T follicular helper cell (primary cell): Measurements from ENCODE around the gene HDDC3.

ENCODE experiments used
- DNase-seq: peaks from one replicate; pipeline ENCODE4 v3.0.0-alpha.2; 2020; ENCODE audit warnings: low read depth
- total RNA-seq, 2 experiments: gene quantifications; one replicate each; lab custom pipeline; 2026; lab: John Stamatoyannopoulos, UW

The HDDC3 gene, protein sequence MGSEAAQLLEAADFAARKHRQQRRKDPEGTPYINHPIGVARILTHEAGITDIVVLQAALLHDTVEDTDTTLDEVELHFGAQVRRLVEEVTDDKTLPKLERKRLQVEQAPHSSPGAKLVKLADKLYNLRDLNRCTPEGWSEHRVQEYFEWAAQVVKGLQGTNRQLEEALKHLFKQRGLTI
- 19.7 to 20.7 reads per million in 2 experiments for total RNA-seq

DNA sequence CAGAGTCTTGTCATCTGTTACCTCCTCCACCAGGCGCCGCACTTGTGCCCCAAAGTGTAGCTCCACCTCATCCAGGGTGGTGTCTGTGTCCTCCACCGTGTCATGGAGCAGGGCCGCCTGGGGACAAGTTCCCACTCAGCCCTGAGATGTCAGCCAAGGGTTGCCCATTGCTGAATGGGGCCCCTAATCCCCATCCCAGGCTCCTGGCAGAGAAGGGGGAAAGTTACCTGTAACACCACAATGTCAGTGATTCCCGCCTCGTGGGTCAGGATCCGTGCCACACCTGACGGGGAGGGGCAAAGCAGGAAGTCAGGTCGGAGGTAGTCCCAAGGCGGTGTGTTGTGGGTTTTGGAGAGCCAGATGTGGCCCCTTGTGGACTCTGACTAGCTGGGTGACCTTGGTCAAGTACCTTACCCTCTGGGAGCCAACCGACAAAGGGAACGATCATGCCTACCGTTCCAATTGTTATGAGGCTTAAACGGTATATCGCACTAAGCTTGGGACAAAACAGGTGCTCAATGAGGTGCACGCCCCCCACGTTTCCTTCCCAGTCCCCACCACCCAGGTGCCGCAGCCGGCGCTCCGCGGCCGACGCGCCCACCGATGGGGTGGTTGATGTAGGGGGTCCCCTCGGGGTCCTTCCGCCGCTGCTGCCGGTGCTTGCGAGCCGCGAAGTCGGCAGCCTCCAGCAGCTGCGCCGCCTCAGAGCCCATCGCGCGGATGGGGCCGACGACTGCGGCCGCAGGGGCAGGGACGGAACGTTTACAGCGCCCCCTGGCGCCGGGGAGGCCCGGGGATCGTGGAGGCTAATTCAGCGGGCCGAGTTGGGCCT is at the start of gene HDDC3:
Gene HDDC3 (minus strand): TSS at position 722 of the 832 bp plus-strand sequence. CDS start 9 bp downstream, at position 713.
- DNase-seq: peak; percentile 81

DNA sequence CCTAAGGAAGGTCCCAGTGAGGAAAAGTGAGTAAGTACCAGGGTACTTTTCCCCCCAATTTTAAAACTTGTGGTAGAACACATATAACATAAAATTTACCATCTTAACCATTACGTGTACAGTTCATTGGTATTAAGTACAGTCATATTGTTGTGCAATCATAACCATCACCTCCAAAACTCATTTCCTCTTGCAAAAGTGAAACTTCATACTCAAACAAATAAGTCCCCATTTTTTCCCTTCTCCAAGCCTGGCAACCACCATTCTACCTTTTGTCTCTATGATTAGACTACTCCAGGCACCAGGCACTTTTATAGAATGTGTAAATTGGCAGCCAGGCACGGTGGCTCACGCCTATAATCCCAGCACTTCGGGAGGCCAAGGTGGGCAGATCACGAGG is 49.8 kb upstream of the HDDC3 start:
- DNase-seq: no peak

DNA sequence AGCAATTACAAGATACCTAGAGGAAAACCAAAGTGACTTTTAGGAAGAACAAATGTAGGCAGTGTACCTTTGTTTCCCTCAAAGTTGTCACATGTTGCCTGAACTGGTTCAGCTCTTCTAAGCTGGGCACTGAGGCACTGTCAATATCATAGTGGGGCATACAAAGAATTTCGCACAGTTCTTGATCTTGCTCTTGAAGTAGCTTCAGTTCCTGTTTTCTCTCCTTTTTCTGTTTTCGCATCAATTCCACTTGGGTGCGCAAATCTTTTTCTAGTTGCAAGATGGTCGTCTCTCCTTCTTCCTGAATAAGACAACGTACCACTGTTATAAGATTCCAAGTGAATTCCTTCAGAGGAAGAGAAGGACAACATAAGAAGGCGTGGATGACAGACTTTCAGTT is 49.3 kb upstream of the HDDC3 start:
- DNase-seq: no peak

DNA sequence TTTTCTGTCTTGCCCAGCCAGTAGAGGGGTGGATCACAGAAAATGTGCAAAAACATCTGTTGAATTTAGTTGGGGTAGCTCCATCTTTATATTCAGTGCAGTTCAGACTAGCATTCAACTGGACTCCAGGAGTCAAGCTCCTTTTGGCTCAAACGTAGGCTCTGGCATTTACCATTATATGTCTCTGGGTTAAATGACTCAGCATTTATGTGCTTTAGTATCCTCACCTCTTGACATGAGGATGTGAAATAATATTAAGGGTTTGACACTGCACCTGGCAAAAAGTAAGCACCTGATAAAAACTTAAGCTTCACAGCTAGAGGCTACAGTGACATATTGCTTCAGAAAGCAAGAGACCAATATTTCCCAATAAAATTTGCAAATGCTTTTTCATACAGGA is 47.2 kb upstream of the HDDC3 start:
- no peak for DNase-seq

DNA sequence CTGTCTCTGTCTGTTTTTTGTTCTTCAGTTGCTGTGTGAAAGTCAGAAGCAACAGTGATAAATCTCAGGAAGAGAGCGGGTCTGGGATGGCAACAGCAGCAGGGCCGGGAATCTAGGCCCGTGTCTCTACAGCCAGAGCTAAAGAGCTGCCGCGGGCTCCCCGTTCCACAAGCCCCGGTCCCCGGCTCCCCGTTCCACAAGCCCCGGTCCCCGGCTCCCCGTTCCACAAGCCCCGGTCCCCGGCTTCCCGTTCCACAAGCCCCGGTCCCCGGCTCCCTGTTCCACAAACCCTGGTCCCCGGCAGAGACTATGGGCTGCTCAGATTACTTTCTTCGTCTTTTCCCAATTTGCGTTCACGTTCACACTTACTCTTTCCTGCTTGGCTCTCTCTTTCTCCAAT is 41.9 kb upstream of the HDDC3 start:
- DNase-seq: no peak

DNA sequence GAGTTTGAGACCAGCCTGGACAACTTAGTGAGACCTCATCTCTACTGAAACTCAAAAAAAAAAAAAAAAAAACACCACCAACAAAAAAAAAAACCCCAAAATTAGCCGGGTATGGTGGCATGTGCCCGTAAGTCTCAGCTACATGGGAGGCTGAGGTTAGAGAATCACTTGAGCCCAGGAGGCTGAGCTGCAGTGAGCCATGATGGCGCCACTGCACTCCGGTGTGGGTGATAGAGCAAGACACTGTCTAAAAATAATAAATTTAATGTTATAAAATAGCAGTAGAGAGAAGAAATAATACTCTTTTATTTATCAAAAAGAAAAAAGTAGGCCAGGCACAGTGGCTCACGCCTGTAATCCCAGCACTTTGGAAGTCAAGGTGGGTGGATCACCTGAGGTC is 39.8 kb upstream of the HDDC3 start:
- DNase-seq: no peak

DNA sequence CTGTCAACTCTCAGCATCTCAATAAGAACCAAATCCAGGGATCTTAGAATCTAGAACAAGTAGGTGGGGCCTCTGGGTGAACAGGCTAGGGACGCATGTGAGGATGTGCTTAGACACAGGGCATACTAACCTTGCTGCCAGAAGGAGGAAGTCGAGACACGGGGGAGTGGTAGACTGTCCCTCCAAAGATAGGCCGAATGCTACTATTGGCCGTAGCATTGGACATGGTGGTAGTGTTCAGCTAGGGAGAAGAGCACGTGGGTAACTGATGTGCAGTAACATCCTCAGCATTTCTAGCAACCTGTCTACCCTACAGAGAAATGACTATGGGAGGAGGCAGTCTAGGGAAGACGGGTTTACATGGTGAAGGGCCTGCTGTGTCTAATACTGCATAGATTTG is 37.9 kb upstream of the HDDC3 start:
- DNase-seq: no peak

DNA sequence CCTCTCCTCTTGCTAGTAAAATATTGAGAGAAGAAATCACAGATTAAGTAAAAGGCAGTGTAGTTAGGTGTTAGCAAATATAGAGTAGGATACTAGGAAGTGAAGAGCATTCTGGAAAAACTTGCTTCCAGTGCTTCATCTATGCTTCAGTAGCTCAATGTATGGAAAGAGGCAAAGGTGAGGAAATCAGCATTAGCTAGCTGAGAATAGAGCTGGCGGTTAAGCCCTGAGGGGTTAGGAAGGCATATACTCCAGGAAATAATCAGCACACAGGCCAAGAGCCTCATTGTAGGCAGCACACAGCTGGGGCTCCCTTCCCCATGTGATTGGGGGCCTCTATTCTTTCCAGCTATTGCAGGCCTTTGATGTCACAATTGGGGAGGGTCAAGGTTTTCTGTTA is 36.1 kb upstream of the HDDC3 start:
- no peak for DNase-seq

DNA sequence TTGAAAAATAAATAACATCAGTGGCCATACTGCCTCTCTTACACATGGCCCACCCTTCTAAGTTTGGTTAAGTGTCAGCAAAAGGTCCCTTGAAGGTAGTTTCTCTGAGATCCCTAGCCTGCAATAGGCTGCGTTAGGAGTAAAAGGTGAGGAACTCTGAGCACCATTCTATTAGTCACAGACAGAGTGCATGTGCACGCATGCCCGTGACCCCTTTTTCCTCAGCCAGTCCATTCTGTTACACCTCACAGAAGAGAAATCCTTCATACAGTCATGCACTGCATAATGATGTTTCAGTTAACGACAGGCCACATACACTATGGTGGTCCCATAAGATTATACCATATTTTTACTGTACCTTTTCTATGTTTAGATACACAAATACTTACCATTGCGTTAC is 34.9 kb upstream of the HDDC3 start:
- DNase-seq: no peak

DNA sequence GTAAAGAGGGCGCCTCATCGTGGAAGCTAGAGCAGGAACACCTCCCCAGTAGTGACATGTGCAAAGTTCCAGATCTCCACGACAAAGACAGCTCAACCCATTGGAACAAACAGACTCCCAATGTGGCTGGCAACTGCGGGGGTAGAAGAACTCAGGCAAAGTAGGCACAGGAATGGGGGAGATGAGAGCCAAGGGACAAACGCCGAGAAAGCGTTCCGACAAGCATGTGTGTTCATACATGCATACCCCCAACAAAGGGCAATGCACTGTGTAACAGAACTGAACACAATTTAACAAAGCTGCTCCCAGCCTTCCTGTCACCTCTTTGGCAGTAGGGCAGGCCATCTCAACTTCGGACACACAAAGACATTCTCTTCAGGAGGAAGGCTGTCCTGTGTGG is 33.9 kb upstream of the HDDC3 start:
- no peak for DNase-seq

DNA sequence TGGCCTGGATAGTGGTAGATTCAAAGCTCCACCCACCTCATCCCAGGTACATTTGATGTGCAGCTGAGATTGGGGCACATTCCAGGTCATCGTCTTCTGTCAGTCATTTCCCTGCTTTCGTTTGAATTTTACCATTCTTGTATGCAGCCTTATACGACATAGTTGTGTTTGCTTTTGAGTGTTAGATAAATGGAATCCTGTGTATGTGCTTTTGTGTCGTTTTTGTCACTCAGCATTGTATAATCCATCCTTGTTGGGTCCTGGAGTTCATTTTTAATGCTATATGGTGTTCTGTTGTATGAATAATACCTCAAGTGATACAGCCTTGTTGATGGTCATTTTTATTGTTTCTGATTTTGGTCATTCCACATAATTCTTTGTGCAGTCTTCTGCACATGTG is 29.7 kb upstream of the HDDC3 start:
- no peak for DNase-seq

DNA sequence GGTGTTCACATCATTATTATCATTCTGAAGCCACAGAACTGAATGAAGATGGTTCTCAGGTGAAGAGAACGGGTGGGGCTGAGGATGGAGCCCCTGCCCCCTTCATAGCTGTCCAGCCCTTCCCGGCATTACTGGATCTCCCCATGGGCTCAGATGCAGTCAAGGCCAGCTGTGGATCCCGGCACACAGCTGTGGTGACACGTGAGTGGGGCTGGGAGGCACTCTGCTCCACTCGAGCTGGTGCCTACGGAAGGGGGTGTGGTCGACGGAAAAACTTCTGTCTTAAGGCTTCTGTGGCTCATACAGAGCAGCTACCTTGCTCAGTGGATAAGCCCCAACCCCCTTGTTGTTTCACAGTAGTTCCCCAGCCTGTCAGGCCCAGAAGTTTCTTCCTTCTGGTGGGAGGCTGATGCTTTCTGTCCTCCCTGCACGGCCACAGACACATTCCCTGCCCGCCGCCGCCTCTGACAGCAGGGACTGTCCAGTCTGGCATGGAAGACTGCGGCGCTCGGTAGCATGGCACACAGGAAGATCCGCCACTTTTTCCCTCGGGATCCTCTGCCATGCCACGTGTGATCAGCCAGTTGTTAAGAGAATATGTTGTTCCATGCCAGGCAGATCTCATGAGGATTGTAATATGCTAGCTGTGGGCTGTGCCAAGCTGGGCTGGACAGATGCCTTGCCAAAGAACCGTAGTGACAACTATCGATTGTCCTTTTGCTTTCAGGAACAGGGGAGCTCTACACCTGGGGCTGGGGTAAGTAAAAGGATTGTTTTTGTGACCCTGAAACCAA is 28.1 kb upstream of the HDDC3 start:
- DNase-seq: no peak

DNA sequence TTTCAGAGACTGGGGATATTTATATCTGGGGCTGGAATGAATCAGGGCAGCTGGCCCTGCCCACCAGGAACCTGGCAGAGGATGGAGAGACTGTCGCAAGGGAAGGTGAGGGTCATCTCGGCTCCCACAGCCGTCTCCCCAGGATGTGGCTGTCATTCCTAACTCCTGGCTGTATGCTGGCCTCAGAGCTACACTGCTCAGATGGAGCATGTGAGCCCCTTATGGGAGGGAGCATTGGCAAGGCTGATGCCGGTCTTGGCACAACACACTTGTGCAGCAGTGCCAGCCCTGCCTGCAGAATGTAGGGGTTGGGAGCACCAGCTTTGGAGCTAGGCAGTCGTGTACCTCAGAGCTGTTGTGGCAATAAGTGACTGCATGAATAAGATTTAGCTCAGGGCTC is 27.5 kb upstream of the HDDC3 start:
- DNase-seq: no peak

DNA sequence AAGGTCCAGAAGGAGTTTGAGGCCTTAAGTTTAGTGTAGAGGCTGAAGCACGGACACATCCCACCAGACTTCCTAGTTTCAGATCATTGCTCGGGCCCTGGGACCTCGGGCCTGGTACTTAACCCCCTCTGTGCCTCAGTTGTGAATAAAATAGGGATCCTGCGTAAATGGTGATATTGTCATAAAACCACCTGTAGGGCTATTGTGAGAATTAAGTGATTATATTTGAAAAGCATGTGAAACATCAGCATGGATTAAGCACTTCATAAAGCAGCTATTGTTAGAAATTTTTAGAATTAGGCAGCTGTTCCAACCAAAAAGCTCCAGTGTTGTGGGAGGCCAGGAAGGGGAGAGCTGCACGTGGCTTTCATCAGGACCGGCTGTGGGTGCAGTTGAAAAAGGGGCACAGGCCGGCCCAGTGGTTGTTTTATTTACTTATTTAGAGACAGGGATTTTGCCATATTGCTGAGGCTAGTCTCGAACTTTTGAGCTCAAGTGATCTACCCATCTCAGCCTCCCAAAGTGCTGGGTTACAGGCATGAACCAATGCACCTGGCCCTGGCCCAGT is 26.8 kb upstream of the HDDC3 start:
- no peak for DNase-seq

DNA sequence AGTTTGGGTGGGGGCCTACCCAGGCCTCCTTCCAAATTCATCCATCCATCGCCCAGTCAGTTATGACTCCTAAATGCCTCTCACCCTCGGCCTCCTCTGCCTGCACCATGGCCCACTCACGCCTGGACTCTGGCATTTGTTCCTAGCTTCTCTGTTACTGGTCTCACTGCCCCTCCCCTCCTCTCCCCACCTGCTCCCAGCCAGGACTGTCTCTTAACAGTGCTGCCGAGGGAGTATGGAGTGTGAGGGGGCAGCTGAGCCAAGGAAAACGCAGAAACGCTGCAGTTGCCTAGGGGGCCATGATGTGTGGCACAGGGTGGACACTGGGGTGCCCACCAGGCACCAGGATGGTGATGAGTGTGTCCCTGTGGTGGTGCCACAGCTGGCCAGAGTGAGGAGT is 25.4 kb upstream of the HDDC3 start:
- DNase-seq: no peak

DNA sequence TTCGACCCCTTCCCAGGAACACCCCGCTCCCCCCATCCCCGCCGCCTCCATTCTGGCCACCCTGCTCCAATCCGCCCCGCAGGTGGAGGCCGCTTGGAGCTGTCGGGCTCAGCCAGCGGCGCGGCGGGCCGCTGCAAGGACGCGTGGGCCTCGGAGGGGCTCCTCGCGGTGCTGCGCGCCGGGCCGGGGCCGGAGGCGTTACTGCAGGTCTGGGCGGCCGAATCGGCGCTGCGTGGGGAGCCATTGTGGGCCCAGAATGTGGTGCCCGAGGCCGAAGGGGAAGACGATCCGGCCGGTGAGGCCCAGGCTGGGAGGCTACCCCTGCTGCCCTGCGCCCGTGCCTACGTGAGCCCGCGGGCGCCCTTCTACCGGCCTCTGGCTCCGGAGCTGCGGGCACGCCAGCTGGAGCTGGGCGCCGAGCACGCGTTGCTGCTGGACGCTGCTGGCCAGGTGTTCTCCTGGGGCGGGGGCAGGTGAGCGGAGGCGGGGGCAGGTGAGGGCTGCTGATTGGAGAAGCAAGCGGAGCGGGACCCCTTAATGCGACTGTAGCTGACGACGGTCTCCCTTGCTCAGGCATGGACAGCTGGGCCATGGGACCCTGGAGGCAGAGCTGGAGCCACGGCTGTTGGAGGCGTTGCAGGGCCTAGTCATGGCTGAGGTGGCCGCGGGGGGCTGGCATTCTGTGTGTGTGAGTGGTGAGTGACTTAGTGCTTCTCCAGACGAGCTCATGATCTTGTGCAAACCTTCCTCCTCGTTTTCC is 24.9 kb upstream of the HDDC3 start:
- no peak for DNase-seq

DNA sequence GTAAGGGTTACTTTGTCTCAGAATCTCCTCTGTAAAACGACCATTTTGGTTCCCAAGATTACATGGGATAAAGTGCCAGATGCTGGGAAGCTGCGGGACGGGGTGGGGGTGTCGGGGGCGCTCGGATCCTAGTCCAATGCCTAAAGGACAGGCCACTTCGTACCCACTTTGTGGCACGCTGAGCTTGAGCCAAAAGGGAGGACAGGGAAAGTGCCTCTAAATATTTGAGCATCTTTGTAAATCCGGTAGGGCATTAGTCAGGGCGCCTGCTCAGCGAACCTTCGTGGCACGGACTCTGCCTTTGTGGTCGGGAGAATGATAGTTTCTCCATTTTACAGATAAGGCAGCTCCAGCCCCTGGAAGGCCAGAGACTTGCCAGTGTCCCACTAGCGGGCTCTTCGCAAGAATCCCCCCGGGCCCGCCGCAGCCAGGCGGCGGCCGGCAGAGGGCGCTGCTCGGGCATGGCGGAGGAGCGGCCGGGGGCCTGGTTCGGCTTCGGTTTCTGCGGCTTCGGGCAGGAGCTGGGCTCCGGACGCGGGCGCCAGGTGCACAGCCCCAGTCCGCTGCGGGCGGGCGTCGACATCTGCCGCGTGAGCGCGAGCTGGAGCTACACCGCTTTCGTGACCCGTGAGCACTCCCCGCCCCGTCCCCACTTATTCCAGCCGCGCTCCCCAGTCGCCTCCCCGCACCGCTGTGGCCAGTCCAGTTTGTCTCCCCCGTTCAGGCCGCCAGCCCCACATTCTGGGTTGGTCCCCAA is 24.1 kb upstream of the HDDC3 start:
- peak; percentile 40 for DNase-seq

DNA sequence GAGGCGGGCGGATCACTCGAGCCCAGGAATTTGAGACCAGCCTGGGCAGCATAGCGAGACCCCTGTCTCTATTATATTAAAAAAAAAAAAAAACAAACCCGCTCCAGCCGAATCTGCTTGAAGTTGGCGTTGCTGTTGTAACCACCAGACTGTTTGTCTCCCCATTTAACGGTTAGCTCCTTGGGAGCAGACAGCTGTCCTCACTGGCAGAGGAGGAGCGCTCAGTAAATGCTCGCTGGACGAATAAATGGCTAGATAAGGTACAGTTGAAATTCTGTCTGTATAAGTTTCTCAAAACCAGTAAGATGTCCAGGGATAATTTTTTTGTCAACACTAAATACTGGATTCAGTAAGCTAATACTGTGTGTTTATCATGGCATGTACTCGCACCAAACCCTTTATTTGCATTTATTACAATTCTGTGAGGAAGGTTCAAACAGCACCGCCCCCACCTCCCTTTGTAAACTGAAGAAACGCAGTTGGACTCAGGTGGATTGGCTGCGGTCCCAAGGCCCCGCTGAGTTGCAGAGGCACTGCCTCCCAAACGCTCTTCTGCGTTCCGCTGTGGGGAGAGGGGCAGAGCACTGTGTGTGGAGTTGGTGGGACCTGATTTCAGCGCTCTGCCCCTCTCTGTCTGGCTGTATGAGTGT is 23.4 kb upstream of the HDDC3 start:
- DNase-seq: no peak

DNA sequence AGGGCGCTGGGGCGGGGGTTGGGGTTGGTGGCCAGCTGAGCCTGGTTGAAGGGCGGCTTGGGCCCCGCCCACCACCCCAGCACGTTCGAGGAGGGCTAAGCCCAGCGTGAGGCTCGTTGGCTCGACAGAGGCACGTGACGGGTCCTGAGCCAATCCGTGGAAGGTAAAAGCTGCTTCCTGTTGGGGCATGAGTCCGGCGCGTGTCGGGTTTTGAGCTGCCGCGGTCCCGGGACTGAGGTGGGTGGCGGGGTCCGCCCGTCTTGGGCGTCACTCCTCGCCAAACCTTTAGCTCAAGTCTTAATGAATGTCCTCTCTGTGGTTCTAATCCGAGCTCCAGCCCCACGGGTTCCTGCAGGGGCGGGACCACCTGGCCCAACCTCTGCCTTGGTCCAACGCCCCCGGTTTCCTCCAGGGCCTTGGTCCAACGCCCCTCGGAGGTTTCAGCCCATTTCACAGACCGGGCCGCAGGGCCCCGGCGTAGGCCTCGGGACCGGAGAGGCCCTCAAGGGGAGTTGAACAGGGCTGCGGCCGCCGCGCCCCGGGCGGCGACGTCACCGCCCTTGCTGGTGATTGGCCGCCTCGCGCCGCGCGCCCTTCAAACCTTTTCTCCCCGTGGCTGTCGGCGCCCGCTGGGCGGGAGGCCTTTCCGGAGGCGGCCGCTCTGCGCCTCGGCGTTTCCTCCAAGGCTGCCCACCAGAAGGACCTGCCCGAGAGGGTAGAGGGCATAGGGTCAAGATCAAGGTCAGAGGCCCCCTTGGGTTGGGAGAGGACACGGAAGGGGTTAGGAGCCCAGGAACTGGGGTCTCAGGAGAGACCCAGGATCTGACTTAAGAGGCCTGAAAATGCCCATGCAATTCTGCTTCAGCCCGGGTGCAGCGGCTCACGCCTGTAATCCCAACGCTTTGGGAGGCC is 22.6 kb upstream of the HDDC3 start, which contains the start of gene RCCD1:
Gene RCCD1 (plus strand): TSS at position 173 of the 912 bp plus-strand sequence. CDS start 1,851 bp downstream, outside the sequence.
- DNase-seq: peak; percentile 81
